GM19240 (cell line): ENCODE data around the gene B3GNT5.
A peak's percentile ranks its signal among the peaks of the same experiment; 100 is the strongest.

Experiments
- DNase-seq: peaks from one replicate; pipeline ENCODE4 v3.0.0; 2011; ENCODE audit warnings: low spot score; ENCODE audit not compliant: insufficient read length

The B3GNT5 gene

DNA sequence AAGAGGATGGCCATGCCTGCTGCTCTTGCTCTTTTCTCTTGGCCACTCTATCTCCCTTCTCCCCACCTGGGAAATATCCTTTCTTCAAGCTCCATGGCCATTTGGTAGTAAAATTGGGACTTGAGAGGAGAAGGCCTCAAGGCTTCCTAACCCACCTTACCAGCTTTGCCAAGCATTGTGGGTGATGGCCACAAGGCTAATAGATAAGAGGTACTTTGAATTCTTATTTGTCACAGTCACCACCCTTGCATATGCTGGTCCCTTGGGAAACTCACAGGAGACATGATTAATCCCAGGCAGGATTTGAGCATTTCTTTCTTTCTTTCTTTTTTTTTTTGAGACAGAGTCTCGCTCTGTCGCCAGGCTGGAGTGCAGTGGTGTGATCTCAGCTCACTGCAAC is 37.2 kb downstream of the B3GNT5 start:
- no peak for DNase-seq

DNA sequence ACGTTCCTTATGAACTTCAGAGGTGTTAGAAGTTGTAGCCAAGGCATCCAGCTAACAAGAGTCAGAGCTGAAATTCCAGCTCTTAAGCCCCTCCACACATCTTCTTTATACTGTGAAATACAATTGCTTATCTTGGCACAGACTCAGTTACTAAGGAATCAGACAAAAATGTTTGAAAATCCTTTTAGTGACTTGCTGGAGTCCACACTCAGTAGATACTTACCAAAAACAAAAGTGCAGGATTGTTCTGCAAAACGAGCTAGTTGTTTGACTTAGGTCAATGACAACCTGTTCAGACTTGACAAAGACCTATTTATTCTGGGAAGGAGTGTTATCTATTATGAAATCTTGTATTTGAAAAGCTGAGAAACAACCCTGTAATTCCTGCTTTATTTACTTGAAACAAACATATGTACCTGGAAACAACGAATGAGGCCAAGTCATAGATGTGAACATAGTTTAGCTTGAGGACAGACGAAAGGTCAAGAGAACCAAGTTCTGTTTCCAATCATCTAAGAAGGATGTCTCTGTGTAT is 38.5 kb downstream of the B3GNT5 start:
- DNase-seq = no peak

GRCh38 chr3:183293966-183294365 is 40.9 kb downstream of the B3GNT5 start:
- no peak for DNase-seq

GRCh38 chr3:183295211-183295610 is 42.2 kb downstream of the B3GNT5 start:
- DNase-seq = no peak

GRCh38 chr3:183296944-183297343 is 43.9 kb downstream of the B3GNT5 start:
- DNase-seq = no peak

DNA sequence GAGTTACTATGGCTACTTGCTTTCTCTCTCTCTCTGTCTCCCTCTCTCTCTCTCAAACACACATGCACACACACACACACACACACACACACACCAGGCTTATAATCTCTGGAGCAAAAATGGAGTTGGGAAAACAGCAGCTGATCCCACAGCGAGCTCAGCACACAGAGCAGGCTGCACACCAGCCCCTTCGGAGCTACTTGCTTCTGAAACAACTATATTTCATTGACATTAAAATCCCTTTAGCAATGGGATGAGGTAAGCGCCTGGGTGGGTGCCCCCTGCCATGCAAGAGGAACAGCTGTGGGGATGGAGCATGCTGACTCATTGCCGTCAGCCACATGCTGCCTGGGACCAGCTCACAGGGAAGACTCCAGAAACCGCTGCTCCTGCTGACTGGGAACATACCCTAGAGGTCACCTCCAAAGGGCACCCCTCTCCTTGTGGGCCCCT is 45.7 kb downstream of the B3GNT5 start:
- DNase-seq = no peak

DNA sequence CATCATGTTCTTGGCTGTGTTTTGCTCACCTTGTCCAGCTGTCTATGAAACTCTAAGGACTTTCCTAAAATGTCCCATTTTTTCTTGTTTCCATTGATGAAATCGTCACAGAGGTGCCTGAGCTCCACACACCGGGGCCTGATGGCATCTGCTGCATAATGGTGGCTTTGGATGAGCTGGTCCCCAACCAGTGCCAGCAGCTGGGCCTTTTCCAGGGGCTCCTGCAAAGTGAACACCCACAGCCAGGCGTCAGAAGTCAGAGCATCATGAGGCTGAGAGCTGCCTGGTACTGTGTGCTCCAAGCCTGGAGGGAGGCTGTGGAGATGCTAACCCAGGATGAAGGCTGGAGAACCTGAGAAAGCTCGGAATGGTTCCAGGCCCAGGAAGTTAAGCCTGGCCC is 46.9 kb downstream of the B3GNT5 start:
- no peak for DNase-seq

- DNase-seq = no peak
These were observed 48.0 kb downstream of the B3GNT5 start for GRCh38 chr3:183300996-183301562.

- no peak for DNase-seq
These were observed 49.0 kb downstream of the B3GNT5 start for GRCh38 chr3:183301937-183302580.

DNA sequence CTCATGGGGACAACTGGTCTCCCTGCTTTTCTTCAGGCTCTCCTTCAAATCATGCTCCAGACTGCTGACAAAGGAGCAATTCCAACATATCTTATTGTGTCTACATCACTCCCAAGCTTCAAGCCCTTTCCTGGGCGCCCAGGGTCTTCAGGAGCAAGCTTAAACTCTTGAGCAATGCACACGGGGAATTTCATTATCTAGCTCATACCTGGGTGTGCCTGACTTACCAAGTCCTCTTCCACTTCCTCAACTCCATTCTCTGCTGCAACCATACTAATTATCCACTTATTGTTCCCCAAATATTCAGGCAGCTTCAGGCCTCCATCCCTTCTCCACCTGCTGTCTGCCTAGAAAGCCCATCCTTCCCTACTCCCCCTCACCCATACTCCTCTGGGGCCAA is 50.6 kb downstream of the B3GNT5 start:
- no peak for DNase-seq

DNA sequence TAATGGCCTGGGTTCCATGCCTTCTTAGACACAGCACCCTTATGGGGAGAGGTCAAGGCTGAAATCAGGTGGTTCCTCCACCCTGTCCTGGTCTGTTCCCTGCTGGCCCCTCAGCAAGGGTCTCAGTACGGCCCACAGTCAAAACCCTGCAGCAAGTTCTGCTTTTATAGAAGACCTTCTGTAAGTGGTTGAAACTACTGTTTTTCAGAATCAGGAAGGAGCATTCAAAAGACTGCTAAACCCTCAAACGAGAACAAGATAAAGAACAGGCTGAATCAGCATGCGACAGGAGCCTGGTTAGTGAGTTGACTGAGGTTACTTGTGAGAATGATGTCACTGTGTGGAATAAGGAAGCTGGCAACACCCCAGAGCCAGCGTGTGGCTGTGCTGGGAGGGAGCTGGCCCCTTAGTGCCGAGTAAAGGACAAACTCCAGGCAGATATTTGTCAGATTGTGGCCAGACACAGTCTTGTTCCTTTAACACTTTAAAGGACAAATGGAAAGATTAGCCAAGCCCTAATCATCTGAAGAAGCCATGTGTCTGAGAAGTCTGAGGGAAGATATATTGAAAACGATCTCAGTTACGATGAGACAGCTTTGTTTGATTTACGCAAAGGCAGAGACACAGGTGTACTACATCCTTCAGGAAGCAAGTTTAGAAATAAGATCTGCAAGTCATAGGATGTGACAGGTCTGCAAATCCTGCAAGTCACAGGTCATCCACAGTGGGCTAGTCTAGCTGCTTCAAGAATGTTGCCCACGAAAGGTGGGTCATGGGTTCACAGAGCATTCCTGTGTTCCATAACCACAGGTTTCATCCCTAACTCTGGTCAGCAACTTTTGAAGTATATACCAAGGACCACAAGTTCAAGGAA is 54.0 kb downstream of the B3GNT5 start:
- peak; percentile 24 for DNase-seq

GRCh38 chr3:183307749-183308148 is 54.7 kb downstream of the B3GNT5 start:
- no peak for DNase-seq

GRCh38 chr3:183308751-183309150 is 55.7 kb downstream of the B3GNT5 start:
- DNase-seq = no peak

- DNase-seq = no peak
These were observed 56.2 kb downstream of the B3GNT5 start for GRCh38 chr3:183309276-183309675.

DNA sequence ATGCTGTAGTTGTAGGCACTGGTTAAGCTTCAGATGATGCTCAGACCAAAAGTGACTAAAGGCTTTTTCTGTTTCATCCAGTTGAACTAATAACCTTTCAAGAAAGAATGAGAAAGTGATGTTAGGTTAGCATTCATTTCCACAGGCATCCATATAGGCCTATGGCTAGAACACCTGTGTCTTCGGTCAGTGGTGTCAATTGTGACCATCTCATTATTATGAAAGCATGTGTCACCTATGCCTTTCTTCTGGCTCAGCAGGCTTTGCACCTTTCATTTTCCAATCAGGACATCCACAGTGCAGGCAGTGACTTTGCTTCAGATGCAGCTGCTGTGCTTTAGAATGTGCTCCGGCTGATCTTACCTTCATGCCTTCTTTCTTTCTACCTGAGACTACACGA is 57.9 kb downstream of the B3GNT5 start:
- DNase-seq = no peak

DNA sequence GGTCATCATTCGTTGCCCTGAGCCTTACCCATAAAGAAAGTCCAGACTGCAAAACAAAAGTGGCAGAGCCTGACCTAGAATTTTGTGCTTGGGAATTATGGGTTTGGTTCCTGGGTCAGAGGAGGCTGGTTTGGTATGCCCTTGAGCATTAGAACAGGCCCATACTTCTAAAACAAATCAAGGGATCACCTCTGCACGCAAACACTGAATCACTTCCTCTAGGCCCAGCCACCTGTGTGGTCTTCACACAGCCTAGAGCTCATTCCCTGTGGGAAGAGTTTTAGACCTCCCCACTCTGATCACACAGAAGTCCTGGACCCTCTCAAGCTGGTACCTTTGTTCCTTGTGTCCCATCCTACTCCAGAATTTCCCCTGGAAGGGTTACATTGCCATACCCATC is 59.4 kb downstream of the B3GNT5 start:
- DNase-seq = no peak

DNA sequence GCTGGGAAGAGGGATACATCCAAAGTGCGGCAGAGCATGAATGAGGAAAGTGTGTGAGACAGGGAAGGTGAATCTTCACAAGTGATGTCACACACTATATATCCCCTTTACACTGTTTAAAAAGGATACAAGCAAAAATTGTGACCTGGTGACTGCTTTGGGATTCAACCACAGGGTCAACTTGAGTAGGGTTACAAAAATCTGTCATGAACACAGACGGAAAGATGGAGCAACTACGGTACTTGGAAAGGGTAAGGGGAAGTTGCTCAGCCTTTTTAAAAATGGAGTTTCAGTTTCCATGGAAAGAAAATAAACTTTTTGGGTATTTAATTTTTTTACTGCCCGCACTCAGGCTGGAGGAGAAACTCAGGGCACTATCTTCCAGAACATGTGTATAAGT is 60.3 kb downstream of the B3GNT5 start:
- no peak for DNase-seq

DNA sequence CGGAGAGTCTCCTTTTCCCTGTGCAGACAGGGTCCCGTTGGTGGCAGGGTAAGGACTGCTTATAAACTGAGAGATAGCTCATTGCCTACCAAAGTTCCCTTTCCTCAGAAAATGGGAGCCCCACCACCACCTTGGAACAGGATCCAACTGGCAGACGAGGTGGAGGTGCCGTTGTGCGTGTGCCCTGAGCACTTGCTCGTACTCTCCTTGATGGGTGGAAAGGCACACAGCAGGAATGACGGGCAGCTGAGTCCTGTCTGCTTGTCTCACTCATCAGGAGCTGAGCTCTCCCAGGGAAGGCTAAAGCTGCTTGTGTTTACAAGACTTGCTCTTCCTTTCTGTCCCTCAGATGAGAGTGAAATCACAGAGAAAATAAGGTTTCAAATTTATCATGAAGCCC is 60.7 kb downstream of the B3GNT5 start:
- DNase-seq = no peak

GRCh38 chr3:183315739-183316138 is 62.7 kb downstream of the B3GNT5 start:
- no peak for DNase-seq

- DNase-seq = no peak
These were observed 64.2 kb downstream of the B3GNT5 start for GRCh38 chr3:183317271-183317670.

- DNase-seq = no peak
These were observed 65.1 kb downstream of the B3GNT5 start for GRCh38 chr3:183317886-183318865.
